ENCODE data around the gene OASL. TPM values are rescaled to one million over a fixed set of nuclear protein-coding genes. Genes with fewer than 3 reads are reported as not detected.
"Not testable (repeated sequence)": the region's sequence is repeated elsewhere in the genome, so short reads cannot be mapped to it uniquely, and the experiment has no call there.

OASL gene
- total RNA-seq, 1 donor from 2014 or later = 0.58 TPM

GRCh38 chr12:121048442-121048841 is 9.4 kb upstream of the OASL start:
- TF ChIP-seq, protein P1, sequence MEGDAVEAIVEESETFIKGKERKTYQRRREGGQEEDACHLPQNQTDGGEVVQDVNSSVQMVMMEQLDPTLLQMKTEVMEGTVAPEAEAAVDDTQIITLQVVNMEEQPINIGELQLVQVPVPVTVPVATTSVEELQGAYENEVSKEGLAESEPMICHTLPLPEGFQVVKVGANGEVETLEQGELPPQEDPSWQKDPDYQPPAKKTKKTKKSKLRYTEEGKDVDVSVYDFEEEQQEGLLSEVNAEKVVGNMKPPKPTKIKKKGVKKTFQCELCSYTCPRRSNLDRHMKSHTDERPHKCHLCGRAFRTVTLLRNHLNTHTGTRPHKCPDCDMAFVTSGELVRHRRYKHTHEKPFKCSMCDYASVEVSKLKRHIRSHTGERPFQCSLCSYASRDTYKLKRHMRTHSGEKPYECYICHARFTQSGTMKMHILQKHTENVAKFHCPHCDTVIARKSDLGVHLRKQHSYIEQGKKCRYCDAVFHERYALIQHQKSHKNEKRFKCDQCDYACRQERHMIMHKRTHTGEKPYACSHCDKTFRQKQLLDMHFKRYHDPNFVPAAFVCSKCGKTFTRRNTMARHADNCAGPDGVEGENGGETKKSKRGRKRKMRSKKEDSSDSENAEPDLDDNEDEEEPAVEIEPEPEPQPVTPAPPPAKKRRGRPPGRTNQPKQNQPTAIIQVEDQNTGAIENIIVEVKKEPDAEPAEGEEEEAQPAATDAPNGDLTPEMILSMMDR (IDR thresholded peaks at IDR 0.05; ENCODE audit: insufficient read depth, low read length, poor library complexity, severe bottlenecking) = no peak
- no peak overlapping the region for H3K4me3 ChIP-seq (ENCODE audit: low read depth, low read length)
- no peaks in the 10 kb centered on the region for H3K36me3 ChIP-seq (ENCODE audit: control insufficient read depth, insufficient read depth, low read length)
- H3K27me3 ChIP-seq (ENCODE audit: control insufficient read depth, insufficient read depth, low read length) = no peaks in the 10 kb centered on the region
- no peak for DNase-seq (ENCODE audit: low read depth)

DNA sequence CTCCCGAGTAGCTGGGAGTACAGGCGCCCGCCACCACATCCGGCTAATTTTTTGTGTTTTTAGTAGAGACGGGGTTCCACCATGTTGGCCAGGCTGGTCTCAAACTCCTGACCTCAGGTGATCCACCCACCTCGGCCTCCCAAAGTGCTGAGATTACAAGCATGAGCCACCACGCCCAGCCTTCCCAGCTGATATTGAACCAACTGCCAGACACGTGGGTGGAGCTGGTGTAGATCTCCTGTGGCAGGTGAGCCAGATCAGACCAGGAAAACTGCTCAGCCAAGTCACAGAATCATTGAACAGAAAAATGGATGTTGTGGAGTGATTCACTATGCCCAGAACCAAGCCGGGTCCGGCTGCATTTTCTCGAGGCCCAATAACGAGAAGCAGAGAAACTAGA is 8.4 kb upstream of the OASL start:
- not testable (repeated sequence) for DNase-seq (ENCODE audit: low read depth); H3K36me3 ChIP-seq (ENCODE audit: control insufficient read depth, insufficient read depth, low read length)

DNA sequence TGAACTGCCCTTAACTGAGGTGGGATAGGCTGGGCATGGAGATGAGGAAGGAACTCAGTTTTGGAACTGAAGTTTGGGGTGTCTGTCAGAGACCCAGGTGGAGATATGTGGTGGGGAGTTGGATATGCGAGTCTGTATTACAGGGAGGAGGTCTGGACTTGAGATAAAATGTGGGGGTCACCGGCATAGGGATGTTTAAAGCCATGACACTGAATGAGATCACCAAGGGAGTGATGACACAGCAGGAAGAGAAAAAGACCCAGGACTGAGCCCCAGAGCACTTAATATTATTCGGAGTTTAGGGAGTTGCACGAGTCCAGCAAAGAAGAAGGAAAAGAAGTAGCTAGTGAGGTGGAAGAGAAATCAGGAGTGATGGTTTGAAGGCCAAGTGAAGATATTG is 4.0 kb upstream of the OASL start:
- H3K4me3 ChIP-seq (ENCODE audit: low read depth, low read length) = no peak overlapping the region
- H3K36me3 ChIP-seq (ENCODE audit: control insufficient read depth, insufficient read depth, low read length) = no peaks in the 10 kb centered on the region
- no peaks in the 10 kb centered on the region for H3K27me3 ChIP-seq (ENCODE audit: control insufficient read depth, insufficient read depth, low read length)
- DNase-seq (ENCODE audit: low read depth) = no peak
- TF ChIP-seq, protein P1 (IDR thresholded peaks at IDR 0.05; ENCODE audit: insufficient read depth, low read length, poor library complexity, severe bottlenecking) = no peak

More for the DNA sequence above, 8.4 kb upstream of the OASL start:
- H3K4me3 ChIP-seq (ENCODE audit: low read depth, low read length); H3K27me3 ChIP-seq (ENCODE audit: control insufficient read depth, insufficient read depth, low read length): not testable (repeated sequence)

DNA sequence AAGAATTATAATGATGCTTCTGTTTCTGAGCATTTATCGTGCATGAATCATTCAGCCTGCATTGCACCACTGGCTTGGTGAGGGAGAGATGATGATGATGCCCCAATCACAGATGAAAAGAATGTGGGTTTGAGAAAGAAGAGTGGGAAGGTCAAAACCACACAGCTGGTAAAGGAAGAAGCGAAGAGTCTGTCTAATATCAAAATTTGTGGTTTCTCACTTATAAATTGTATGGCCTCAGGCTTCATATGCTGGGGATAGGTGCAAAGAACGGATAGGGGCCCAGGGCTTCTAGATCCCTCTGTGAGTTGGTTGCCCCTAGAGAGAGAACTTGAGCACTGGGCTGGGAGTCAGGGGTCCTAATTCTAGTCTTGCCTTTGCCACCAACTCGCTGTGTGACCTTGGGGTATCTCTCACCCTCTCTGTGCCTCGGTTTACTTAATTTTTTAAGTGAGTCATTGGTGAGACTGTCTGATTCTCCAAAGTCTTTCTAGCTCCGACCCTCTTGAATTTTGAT is 2.2 kb downstream of the OASL start:
- no peaks in the 10 kb centered on the region for H3K27me3 ChIP-seq (ENCODE audit: control insufficient read depth, insufficient read depth, low read length)
- TF ChIP-seq, protein P1 (IDR thresholded peaks at IDR 0.05; ENCODE audit: insufficient read depth, low read length, poor library complexity, severe bottlenecking) = no peak
- DNase-seq (ENCODE audit: low read depth) = peak; percentile 35
- no peaks in the 10 kb centered on the region for H3K36me3 ChIP-seq (ENCODE audit: control insufficient read depth, insufficient read depth, low read length)
- H3K4me3 ChIP-seq (ENCODE audit: low read depth, low read length) = no peak overlapping the region

DNA sequence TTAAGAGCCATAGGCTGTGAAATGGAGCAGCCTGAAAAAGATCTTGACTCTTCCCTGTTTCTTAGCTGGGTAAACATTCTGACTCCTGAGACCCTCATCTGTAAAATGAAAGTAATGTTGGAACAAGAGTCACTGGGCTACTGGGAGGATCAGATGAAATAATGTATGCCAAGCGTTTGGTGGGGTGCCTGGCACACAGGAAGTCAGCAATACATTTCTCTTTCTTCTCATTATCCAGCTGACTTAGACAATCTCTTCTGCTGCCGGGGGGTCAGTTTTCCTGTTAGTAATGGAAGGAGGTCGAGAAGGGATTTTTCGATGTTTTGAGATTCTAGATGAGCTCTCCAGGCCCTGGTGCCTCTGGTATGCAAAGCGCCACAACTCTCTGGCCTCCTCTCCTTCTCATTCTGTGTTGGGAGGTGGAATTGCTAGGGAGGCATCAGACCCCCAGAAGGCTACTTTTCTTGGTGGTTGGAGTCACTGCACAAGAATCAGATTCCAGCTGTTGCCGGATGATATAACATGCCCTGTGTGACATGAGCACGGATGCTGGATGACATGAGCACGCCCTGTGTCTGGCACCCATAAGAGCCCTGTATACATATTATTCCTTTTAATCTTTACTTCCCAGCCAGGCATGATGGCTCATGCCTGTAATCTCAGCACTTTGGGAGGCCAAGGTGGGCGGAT is 4.3 kb downstream of the OASL start:
- Histone ChIP-seq H3K27me3 (ENCODE audit: control insufficient read depth, insufficient read depth, low read length) (no peaks in the 10 kb centered on the region), H3K4me3 (ENCODE audit: low read depth, low read length) (no peak overlapping the region), H3K36me3 (ENCODE audit: control insufficient read depth, insufficient read depth, low read length) (no peaks in the 10 kb centered on the region)
- TF ChIP-seq, protein P1 (IDR thresholded peaks at IDR 0.05; ENCODE audit: insufficient read depth, low read length, poor library complexity, severe bottlenecking) = no peak
- DNase-seq (ENCODE audit: low read depth) = no peak

DNA sequence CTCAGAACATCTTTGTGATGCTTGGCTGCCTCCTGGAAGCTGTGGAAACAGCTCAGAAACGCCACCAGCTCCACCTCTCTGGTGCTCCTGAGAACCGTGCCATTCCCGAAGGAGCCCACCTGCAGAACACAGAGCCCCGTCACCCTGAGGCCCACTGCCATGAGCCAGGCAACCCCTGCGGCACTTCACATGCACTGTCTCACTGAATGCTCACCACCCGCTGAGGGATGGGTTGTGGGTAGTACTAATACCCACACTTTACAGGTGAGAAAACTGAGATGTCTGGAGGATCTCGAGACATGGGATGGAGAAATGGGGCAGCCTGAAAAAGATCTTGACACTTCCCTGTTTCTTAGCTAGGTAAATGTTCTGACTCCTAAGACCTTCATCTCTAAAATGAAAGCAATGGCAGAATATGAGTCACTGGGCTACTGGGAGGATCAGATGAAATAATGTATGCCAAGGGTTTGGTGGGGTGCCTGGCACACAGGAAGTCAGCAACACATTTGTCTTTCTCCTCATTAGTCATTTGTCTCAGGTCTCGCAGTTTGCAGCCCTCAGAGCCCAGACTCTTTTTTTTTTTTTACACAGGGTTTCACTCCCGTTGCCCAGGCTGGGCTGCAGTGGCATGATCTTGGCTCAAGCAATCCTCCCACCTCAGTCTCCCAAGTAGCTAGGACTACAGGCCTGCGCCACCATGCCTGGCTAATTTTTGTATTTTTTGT is 5.3 kb downstream of the OASL start:
- Histone ChIP-seq H3K4me3 (ENCODE audit: low read depth, low read length) (no peak overlapping the region), H3K27me3 (ENCODE audit: control insufficient read depth, insufficient read depth, low read length) (no peaks in the 10 kb centered on the region), H3K36me3 (ENCODE audit: control insufficient read depth, insufficient read depth, low read length) (no peaks in the 10 kb centered on the region)
- TF ChIP-seq, protein P1 (IDR thresholded peaks at IDR 0.05; ENCODE audit: insufficient read depth, low read length, poor library complexity, severe bottlenecking) = no peak
- DNase-seq (ENCODE audit: low read depth) = peak; percentile 78

All from kidney epithelial cell (primary cell).